ENCODE data around the gene SIL1. TPM values are rescaled to one million over a fixed set of nuclear protein-coding genes. Genes with fewer than 3 reads are reported as not detected.

The SIL1 gene
- total and polyA plus RNA-seq, 2 of the 8 experiments (the other 6 are each of a cell fraction or from before 2014, with no cell fraction given): 8.3 to 12.8 TPM

GRCh38 chr5:138966236-138966985, 231.8 kb downstream of the SIL1 start (continued):
- TF ChIP-seq CHD1 (IDR thresholded peaks at IDR 0.05; ENCODE audit: low read depth, low read length) (no peak), CBX5 (IDR thresholded peaks at IDR 0.05; ENCODE audit: low read depth, low read length) (no peak), RXRA (IDR thresholded peaks at IDR 0.05; ENCODE audit: insufficient read depth, low read depth, low read length) (no peak)
